GM18858 (cell line): ENCODE results near the gene U2AF2.

Experiments
- ATAC-seq: cut with Tn5 transposase; IDR thresholded peaks from one replicate; pipeline ENCODE4 v1.9.1; 2021; ENCODE audit not compliant: unreplicated experiment

The U2AF2 gene

GRCh38 chr19:55654868-55655647, at the start of gene U2AF2:
Gene U2AF2, plus strand, starts transcription at chr19:55655035. Its CDS starts 70 bp downstream, at chr19:55655105.
- peak; percentile 25 for ATAC-seq

- ATAC-seq = peak; percentile 50
These were observed 49.6 kb upstream of the U2AF2 start for GRCh38 chr19:55605207-55605636.

- ATAC-seq = no peak
These were observed 49.0 kb upstream of the U2AF2 start, which contains the start of gene ZNF865 for GRCh38 chr19:55605637-55606470. Gene ZNF865, plus strand, starts transcription at chr19:55605647. Its CDS starts 7,972 bp downstream, at chr19:55613619.

- no peak for ATAC-seq
These were observed 48.4 kb upstream of the U2AF2 start for GRCh38 chr19:55606471-55606787.

- no peak for ATAC-seq
These were observed 48.0 kb upstream of the U2AF2 start for GRCh38 chr19:55606817-55607216.

- no peak for ATAC-seq
These were observed 45.5 kb upstream of the U2AF2 start for GRCh38 chr19:55609326-55609725.

- no peak for ATAC-seq
These were observed 43.4 kb upstream of the U2AF2 start for GRCh38 chr19:55611300-55611982.

GRCh38 chr19:55611983-55612645, 42.7 kb upstream of the U2AF2 start:
- no peak for ATAC-seq

- ATAC-seq = no peak
These were observed 41.4 kb upstream of the U2AF2 start for GRCh38 chr19:55613396-55613795.

GRCh38 chr19:55613930-55614710, 40.7 kb upstream of the U2AF2 start:
- no peak for ATAC-seq

- ATAC-seq = no peak
These were observed 39.9 kb upstream of the U2AF2 start for GRCh38 chr19:55614711-55615542.

GRCh38 chr19:55615543-55616394, 39.1 kb upstream of the U2AF2 start:
- ATAC-seq = no peak

- ATAC-seq = no peak
These were observed 38.4 kb upstream of the U2AF2 start for GRCh38 chr19:55616395-55616875.

GRCh38 chr19:55617426-55617825, 37.4 kb upstream of the U2AF2 start:
- ATAC-seq = no peak

GRCh38 chr19:55618426-55618825, 36.4 kb upstream of the U2AF2 start:
- ATAC-seq = no peak

- ATAC-seq = no peak
These were observed 35.5 kb upstream of the U2AF2 start for GRCh38 chr19:55619286-55619685.

- no peak for ATAC-seq
These were observed 34.2 kb upstream of the U2AF2 start for GRCh38 chr19:55620410-55621204.
